ENCODE measurements around the gene SCGB1D2.

DNA sequence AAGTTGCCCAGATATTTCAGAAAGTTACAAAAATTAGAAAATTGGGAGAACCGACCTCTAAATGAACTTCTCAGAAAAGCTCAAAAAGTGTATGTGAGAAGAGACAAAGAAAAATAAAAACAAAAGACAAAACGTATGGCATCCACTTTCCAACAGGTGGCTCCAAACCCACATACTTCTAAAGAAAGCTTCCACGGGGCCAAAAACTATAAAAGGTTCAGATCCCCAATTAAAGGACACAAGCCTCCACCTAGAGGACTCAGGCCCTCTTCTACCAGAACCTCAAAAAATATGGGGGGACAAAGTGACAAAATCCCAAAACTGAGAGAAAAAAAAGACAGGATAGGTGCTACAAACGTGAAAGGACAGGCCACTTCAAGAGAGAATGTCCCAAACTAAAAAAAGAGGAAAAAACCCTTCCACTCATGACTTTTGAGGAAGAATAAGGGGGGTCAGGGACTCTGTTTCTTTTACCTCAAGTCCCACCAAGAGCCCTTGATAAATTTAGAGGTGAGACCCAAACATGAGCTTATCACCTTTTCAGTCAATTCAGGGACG, 24.8 kb upstream of the SCGB1D2 start:
- TF ChIP-seq, protein P1, sequence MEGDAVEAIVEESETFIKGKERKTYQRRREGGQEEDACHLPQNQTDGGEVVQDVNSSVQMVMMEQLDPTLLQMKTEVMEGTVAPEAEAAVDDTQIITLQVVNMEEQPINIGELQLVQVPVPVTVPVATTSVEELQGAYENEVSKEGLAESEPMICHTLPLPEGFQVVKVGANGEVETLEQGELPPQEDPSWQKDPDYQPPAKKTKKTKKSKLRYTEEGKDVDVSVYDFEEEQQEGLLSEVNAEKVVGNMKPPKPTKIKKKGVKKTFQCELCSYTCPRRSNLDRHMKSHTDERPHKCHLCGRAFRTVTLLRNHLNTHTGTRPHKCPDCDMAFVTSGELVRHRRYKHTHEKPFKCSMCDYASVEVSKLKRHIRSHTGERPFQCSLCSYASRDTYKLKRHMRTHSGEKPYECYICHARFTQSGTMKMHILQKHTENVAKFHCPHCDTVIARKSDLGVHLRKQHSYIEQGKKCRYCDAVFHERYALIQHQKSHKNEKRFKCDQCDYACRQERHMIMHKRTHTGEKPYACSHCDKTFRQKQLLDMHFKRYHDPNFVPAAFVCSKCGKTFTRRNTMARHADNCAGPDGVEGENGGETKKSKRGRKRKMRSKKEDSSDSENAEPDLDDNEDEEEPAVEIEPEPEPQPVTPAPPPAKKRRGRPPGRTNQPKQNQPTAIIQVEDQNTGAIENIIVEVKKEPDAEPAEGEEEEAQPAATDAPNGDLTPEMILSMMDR (IDR thresholded peaks at IDR 0.05 in 2 of 3, conservative IDR thresholded peaks at IDR 0.05 in 1 of 3; ENCODE audit: control insufficient read depth in 2 of 3, extremely low read depth in 1 of 3, insufficient read depth in 1 of 3, low read depth in 3 of 3, low read length in 3 of 3), result peak; percentile 38 to 47 (median 45); a peak in 5 of 6 replicates
- peak; percentile 51 for TF ChIP-seq RAD21 (IDR thresholded peaks at IDR 0.05; ENCODE audit: insufficient read depth, low read depth, low read length)
- TF ChIP-seq, protein P2, sequence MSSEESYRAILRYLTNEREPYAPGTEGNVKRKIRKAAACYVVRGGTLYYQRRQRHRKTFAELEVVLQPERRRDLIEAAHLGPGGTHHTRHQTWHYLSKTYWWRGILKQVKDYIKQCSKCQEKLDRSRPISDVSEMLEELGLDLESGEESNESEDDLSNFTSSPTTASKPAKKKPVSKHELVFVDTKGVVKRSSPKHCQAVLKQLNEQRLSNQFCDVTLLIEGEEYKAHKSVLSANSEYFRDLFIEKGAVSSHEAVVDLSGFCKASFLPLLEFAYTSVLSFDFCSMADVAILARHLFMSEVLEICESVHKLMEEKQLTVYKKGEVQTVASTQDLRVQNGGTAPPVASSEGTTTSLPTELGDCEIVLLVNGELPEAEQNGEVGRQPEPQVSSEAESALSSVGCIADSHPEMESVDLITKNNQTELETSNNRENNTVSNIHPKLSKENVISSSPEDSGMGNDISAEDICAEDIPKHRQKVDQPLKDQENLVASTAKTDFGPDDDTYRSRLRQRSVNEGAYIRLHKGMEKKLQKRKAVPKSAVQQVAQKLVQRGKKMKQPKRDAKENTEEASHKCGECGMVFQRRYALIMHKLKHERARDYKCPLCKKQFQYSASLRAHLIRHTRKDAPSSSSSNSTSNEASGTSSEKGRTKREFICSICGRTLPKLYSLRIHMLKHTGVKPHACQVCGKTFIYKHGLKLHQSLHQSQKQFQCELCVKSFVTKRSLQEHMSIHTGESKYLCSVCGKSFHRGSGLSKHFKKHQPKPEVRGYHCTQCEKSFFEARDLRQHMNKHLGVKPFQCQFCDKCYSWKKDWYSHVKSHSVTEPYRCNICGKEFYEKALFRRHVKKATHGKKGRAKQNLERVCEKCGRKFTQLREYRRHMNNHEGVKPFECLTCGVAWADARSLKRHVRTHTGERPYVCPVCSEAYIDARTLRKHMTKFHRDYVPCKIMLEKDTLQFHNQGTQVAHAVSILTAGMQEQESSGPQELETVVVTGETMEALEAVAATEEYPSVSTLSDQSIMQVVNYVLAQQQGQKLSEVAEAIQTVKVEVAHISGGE (CRISPR knock-in tag; IDR thresholded peaks at IDR 0.05), result no peak
- no peak for TF ChIP-seq RB1 (IDR thresholded peaks at IDR 0.05; ENCODE audit: borderline replicate concordance)
- no peak for TF ChIP-seq DPF2 (IDR thresholded peaks at IDR 0.05)
- no peak for TF ChIP-seq YY1 (IDR thresholded peaks at IDR 0.05; ENCODE audit: low read depth, low read length)
- no peak for TF ChIP-seq HCFC1 (IDR thresholded peaks at IDR 0.05; ENCODE audit: low read length)
- no peak for TF ChIP-seq POLR2A (IDR thresholded peaks at IDR 0.05; ENCODE audit: low read depth, low read length)
- no peak for TF ChIP-seq TAF1 (IDR thresholded peaks at IDR 0.05; ENCODE audit: borderline replicate concordance, low read depth, low read length)
- no peak for TF ChIP-seq KDM1A (IDR thresholded peaks at IDR 0.05; ENCODE audit: borderline replicate concordance)
